SU-DHL-6 (cell line): ENCODE results near the gene DENND2C.

Source experiments
- EZH2phosphoT487 ChIP-seq: fragments of 200-600 bp; sonication (generic), shearing (Covaris generic); conservative IDR thresholded peaks from 2 replicates; pipeline ENCODE4 v1.6.1; 2018; ENCODE audit warnings: mild to moderate bottlenecking, antibody characterized with exemption, low read length, moderate library complexity, mixed read lengths
- TF ChIP-seq, protein P1 (sequence below): fragments of 200-600 bp; sonication (generic); IDR thresholded peaks from one replicate; pipeline ENCODE4 v1.5.1; 2017; ENCODE audit warnings: antibody characterized with exemption, mild to moderate bottlenecking, low read length, moderate library complexity; ENCODE audit not compliant: insufficient read depth, poor library complexity, severe bottlenecking

DNA sequence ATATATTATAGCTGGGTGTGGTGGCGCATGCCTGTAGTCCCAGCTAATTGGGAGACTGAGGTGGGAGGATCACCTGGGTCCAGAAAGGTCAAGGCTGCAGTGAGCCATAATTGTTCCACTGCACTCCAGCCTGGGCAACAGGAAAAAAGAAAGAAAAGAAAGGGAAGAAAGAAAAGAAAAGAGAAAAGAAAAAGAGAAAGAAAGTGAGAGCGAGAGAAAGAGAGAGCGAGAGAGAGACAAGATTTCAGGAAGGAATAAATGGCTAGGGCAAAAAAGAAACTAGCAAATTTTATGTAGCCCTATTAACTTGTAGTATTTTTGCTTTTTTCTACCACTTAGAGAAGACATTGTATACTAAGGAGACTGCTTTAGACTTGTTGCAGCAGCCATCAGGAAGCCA is 40.5 kb upstream of the DENND2C start:
- TF ChIP-seq, protein P1, sequence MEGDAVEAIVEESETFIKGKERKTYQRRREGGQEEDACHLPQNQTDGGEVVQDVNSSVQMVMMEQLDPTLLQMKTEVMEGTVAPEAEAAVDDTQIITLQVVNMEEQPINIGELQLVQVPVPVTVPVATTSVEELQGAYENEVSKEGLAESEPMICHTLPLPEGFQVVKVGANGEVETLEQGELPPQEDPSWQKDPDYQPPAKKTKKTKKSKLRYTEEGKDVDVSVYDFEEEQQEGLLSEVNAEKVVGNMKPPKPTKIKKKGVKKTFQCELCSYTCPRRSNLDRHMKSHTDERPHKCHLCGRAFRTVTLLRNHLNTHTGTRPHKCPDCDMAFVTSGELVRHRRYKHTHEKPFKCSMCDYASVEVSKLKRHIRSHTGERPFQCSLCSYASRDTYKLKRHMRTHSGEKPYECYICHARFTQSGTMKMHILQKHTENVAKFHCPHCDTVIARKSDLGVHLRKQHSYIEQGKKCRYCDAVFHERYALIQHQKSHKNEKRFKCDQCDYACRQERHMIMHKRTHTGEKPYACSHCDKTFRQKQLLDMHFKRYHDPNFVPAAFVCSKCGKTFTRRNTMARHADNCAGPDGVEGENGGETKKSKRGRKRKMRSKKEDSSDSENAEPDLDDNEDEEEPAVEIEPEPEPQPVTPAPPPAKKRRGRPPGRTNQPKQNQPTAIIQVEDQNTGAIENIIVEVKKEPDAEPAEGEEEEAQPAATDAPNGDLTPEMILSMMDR: no peak
- TF ChIP-seq EZH2phosphoT487: no peak
